Loucy (cell line): ENCODE measurements around the gene MTA1.

Experiments used
- H2AFZ ChIP-seq: fragments of 200-600 bp; sonication (generic); 2 replicates; pipeline ENCODE4 v1.6.0; 2016; ENCODE audit warnings: antibody characterized with exemption, mild to moderate bottlenecking, low read length, moderate library complexity
- H3F3A ChIP-seq: fragments of 200-600 bp; 2 replicates; pipeline ENCODE4 v1.6.0; 2016; ENCODE audit warnings: antibody characterized with exemption, low read depth, mild to moderate bottlenecking
- H3K27me3 ChIP-seq: fragments of 200-600 bp; sonication (generic); 2 replicates; pipeline ENCODE4 v1.6.1; 2014; ENCODE audit warnings: low read length, mild to moderate bottlenecking; ENCODE audit not compliant: insufficient read depth, poor library complexity, severe bottlenecking
- H3K36me3 ChIP-seq: fragments of 200-600 bp; sonication (generic); 2 replicates; pipeline ENCODE4 v1.6.1; 2016; ENCODE audit warnings: low read length; ENCODE audit not compliant: insufficient read depth
- H3K4me1 ChIP-seq: fragments of 200-600 bp; sonication (generic); 2 replicates; pipeline ENCODE4 v1.5.1; 2014; ENCODE audit warnings: low read length, mild to moderate bottlenecking; ENCODE audit not compliant: insufficient read depth, poor library complexity, severe bottlenecking
- H3K4me2 ChIP-seq: fragments of 200-600 bp; sonication (generic); 2 replicates; pipeline ENCODE4 v1.6.0; 2014; ENCODE audit warnings: antibody characterized with exemption, low read length, low read depth, mild to moderate bottlenecking; ENCODE audit not compliant: poor library complexity, severe bottlenecking
- H3K4me3 ChIP-seq: fragments of 200-600 bp; sonication (generic); 2 replicates; pipeline ENCODE4 v1.5.1; 2014; ENCODE audit warnings: low read length, mild to moderate bottlenecking, mixed read lengths; ENCODE audit not compliant: poor library complexity, severe bottlenecking
- H3K79me2 ChIP-seq: fragments of 200-600 bp; sonication (generic); 2 replicates; pipeline ENCODE4 v1.6.1; 2014; ENCODE audit warnings: low read length; ENCODE audit not compliant: insufficient read depth
- H3K9ac ChIP-seq: fragments of 200-600 bp; sonication (generic); 2 replicates; pipeline ENCODE4 v1.6.0; 2014; ENCODE audit warnings: mild to moderate bottlenecking, low read depth, low read length, moderate library complexity; ENCODE audit not compliant: poor library complexity, severe bottlenecking
- H3K9me2 ChIP-seq: fragments of 200-600 bp; sonication (generic); replicated peaks from 2 replicates; pipeline ENCODE4 v1.6.1; 2016; ENCODE audit warnings: low read depth, low read length, mixed read lengths
- H3K9me3 ChIP-seq: fragments of 200-600 bp; sonication (generic); 2 replicates; pipeline ENCODE4 v1.6.1; 2014; ENCODE audit warnings: mild to moderate bottlenecking, antibody characterized with exemption, low read length, low read depth; ENCODE audit not compliant: insufficient read depth
- H4K20me1 ChIP-seq: fragments of 200-600 bp; sonication (generic); 2 replicates; pipeline ENCODE4 v1.6.0; 2014; ENCODE audit warnings: antibody characterized with exemption, low read length, mild to moderate bottlenecking; ENCODE audit not compliant: insufficient read depth, poor library complexity, severe bottlenecking
- CTCF ChIP-seq: fragments of 200-600 bp; sonication (generic); conservative IDR thresholded peaks from 2 replicates; pipeline ENCODE4 v1.5.1; 2014; ENCODE audit warnings: mild to moderate bottlenecking, antibody characterized with exemption, low read length
- EZH2phosphoT487 ChIP-seq: fragments of 200-600 bp; IDR thresholded peaks from 2 replicates; pipeline ENCODE4 v1.6.1; 2018; ENCODE audit warnings: antibody characterized with exemption, mild to moderate bottlenecking, moderate library complexity, borderline replicate concordance

MTA1 gene

GRCh38 chr14:105398726-105399465, 20.7 kb upstream of the MTA1 start:
- no peaks in the 10 kb centered on the region for H3K9me2 ChIP-seq
- H3K9ac ChIP-seq = peak overlapping the region; percentile 99
- no peak for TF ChIP-seq CTCF
- no peak for TF ChIP-seq EZH2phosphoT487
- peaks cover 11% of the 10 kb centered on the region for H4K20me1 ChIP-seq
- H3K4me2 ChIP-seq = peak overlapping the region; percentile 88
- H3F3A ChIP-seq = no peaks in the 10 kb centered on the region
- peaks cover 44% of the 10 kb centered on the region for H3K4me1 ChIP-seq
- H3K9me3 ChIP-seq = no peaks in the 10 kb centered on the region
- H2AFZ ChIP-seq = peak overlapping the region; percentile 86
- 0 out of 2 replicates have a peak, but pooled peaks cover 4% of the 10 kb centered on the region for H3K36me3 ChIP-seq
- no peaks in the 10 kb centered on the region for H3K27me3 ChIP-seq
- peak overlapping the region; percentile 100 for H3K4me3 ChIP-seq
- H3K79me2 ChIP-seq = peaks cover 25% of the 10 kb centered on the region

GRCh38 chr14:105399466-105399775, 20.2 kb upstream of the MTA1 start:
- peaks cover 11% of the 10 kb centered on the region for H4K20me1 ChIP-seq
- TF ChIP-seq CTCF (no peak), EZH2phosphoT487 (no peak)
- peak overlapping the region; percentile 99 for H3K9ac ChIP-seq
- no peaks in the 10 kb centered on the region for H3F3A ChIP-seq
- 0 out of 2 replicates have a peak, but pooled peaks cover 4% of the 10 kb centered on the region for H3K36me3 ChIP-seq
- H3K9me3 ChIP-seq = no peaks in the 10 kb centered on the region
- H3K79me2 ChIP-seq = peaks cover 25% of the 10 kb centered on the region
- peak overlapping the region; percentile 100 for H3K4me3 ChIP-seq
- H3K4me2 ChIP-seq = peak overlapping the region; percentile 88
- H3K27me3 ChIP-seq = no peaks in the 10 kb centered on the region
- H3K4me1 ChIP-seq = peaks cover 42% of the 10 kb centered on the region
- H3K9me2 ChIP-seq = no peaks in the 10 kb centered on the region
- H2AFZ ChIP-seq = no peak overlapping the region

GRCh38 chr14:105400016-105400415, 19.6 kb upstream of the MTA1 start:
- peaks cover 25% of the 10 kb centered on the region for H3K79me2 ChIP-seq
- H3K9ac ChIP-seq = peak overlapping the region; percentile 99
- H3K4me3 ChIP-seq = peak overlapping the region; percentile 100

More at GRCh38 chr14:105400016-105400415, 19.6 kb upstream of the MTA1 start:
- 0 out of 2 replicates have a peak, but pooled peaks cover 4% of the 10 kb centered on the region for H3K36me3 ChIP-seq
- H2AFZ ChIP-seq = no peak overlapping the region
- TF ChIP-seq CTCF (no peak), EZH2phosphoT487 (no peak)
- no peaks in the 10 kb centered on the region for H3K9me3 ChIP-seq
- H3K4me1 ChIP-seq = peaks cover 36% of the 10 kb centered on the region
- H3K9me2 ChIP-seq = no peaks in the 10 kb centered on the region
- no peaks in the 10 kb centered on the region for H3F3A ChIP-seq
- peaks cover 11% of the 10 kb centered on the region for H4K20me1 ChIP-seq
- H3K4me2 ChIP-seq = peak overlapping the region; percentile 88
- H3K27me3 ChIP-seq = no peaks in the 10 kb centered on the region
